ENCODE results near the gene BRD3OS.
"Not testable (repeated sequence)": the region's sequence is repeated elsewhere in the genome, so short reads cannot be mapped to it uniquely, and the experiment has no call there.

BRD3OS gene

GRCh38 chr9:134063571-134064450 is 38.5 kb downstream of the BRD3OS start:
- DNase-seq (ENCODE audit: low read depth in 2 of 2), result no peak

DNA sequence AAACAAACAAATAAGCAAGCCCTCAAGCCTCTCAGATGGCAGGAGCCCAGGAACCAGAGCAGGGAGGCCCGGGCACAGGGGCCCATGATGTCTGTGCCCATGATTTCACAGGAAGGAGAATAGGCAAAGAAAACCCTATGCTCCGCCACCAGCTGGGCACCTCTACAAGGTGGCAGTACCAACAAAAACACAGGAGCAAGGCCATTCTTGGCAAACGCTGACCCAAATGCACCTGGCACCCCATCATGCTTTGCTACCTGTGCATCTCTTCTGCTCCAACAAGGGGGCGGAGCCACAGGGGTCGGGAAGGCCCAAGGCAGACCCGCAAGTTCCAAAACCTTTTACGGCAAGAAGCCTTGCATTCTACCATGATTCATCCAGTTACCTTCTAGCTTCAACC is 39.4 kb downstream of the BRD3OS start:
- no peak for DNase-seq (ENCODE audit: low read depth in 2 of 2)

- peak; percentile 50 to 55 for DNase-seq (ENCODE audit: low read depth in 2 of 2)
These were observed 40.5 kb downstream of the BRD3OS start for GRCh38 chr9:134065612-134066419.

DNA sequence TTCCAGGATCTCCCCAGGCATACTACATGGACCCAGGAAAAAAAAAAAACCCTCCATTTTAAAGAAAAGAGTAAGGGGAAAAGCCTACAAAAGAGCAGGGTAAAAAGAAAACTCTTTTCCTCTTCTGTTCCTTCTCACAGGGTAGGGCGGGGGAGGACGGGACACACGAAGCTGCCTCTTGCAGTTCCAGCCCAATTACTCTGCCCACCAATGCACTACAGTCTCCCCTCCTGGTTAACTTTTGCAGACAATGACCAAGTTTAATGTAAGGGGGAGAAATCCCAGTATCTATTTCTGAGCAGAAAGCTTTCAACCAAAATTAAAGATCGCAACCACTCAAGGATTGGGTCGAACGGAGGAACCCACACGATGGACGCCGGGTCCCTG is 41.2 kb downstream of the BRD3OS start:
- no peak for DNase-seq (ENCODE audit: low read depth in 2 of 2)

GRCh38 chr9:134066913-134067851 is 41.9 kb downstream of the BRD3OS start:
- no peak for DNase-seq (ENCODE audit: low read depth in 2 of 2)

- peak; percentile 63 to 66 for DNase-seq (ENCODE audit: low read depth in 2 of 2)
These were observed 42.8 kb downstream of the BRD3OS start, which contains the start of gene BRD3 for GRCh38 chr9:134067904-134068743. TSS of gene BRD3 (minus strand) at chr9:134068026. CDS start at chr9:134053477, 14,549 bp downstream.

DNA sequence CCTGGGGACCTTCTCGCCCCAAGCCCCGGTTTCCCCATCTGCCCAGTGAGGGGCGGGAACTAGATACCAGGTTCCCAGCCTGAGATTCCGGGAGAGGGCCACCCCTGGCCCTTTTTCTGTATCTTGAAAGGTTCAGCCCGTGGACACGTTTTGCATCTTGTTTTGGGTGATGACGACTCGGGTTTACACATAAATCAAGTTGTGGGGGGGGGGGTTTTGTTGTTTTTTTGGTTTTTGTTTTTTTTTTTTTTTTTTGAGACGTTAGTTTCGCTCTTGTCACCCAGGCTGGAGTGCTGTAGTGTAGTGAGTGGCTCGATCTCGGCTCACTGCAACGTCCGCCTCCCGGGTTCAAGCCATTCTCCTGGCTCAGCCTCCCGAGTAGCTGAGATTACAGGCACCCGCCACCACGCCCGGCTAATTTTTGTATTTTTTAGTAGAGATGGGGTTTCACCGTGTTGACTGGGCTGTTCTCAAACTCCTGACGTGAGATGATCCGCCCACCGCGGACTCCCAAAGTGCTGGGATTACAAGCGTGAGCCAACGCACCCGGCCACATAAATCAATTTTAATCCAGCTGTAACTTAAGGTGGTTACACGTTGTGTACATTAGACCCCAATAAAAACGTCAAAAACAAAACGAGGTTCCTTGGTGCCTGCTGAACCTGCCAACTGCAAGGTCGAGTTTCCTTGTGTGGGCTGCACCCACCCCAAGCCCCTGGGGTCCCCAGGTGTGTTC is 43.6 kb downstream of the BRD3OS start:
- DNase-seq (ENCODE audit: low read depth in 2 of 2), result no peak

DNA sequence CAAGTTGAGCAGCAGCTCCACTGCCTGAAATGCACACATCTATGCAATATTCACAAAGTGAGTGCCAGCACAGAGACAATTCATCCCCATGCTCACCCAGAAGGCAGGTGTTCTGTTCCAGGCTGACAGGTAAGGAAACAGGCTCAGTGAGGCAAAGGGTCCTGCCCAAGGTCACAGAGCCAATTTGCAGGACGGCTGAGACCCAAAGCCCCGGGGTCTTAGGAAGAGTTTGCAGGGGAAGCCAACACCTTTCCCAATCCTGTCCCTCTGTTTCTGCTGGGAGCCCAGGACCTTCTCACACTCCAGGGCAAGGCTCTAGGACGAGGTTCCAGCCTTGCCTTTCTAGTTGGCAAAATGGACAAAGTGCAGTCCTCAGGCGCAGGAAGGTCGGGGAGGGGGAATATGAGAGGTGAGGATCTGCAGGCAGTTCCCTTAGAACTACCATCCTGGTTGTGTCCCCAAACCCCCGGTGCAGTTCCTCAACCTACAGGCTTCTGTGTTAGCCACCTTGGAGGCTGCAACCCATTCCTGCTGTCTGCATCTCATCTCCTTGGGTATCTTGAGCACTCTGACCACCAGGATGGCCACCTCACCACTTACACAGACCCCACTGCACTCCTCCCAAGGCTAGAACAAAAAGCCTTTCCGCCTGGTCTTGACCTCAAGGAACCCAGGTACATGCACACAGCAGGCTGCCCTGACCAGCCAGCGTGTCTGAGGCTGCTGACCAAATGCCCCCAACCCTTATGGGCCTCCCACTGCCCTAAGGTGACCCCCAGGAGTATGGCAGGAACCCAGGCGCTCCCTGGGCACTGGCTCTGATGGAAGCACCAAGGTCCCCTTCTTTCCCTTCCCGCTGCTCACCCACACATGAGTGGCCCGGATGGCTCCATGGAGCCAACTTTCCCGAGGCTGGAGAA is 44.5 kb downstream of the BRD3OS start:
- DNase-seq (ENCODE audit: low read depth in 2 of 2), result no peak

GRCh38 chr9:134071149-134071548 is 45.9 kb downstream of the BRD3OS start:
- no peak for DNase-seq (ENCODE audit: low read depth in 2 of 2)

DNA sequence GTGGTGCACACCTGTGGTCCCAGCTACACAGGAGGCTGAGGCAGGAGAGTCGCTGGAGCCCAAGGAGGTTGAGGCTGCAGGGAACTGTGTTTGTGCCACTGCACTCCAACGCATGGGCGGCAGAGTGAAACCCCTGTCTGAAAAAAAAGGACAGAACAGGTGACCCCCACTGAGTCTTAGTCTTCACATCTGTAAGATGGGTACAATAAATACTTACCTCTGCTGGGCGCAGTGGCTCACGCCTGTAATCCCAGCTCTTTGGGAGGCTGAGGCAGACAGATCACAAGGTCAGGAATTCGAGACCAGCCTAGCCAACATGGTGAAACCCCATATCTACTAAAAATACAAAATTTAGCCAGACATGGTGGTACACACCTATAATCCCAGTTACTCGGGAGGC is 47.4 kb downstream of the BRD3OS start:
- not testable (repeated sequence) for DNase-seq (ENCODE audit: low read depth in 2 of 2)

- no peak for DNase-seq (ENCODE audit: low read depth in 2 of 2)
These were observed 48.2 kb downstream of the BRD3OS start for GRCh38 chr9:134073500-134073899.

GRCh38 chr9:134075689-134076088 is 50.4 kb downstream of the BRD3OS start:
- DNase-seq (ENCODE audit: low read depth in 2 of 2), result not testable (repeated sequence)

DNA sequence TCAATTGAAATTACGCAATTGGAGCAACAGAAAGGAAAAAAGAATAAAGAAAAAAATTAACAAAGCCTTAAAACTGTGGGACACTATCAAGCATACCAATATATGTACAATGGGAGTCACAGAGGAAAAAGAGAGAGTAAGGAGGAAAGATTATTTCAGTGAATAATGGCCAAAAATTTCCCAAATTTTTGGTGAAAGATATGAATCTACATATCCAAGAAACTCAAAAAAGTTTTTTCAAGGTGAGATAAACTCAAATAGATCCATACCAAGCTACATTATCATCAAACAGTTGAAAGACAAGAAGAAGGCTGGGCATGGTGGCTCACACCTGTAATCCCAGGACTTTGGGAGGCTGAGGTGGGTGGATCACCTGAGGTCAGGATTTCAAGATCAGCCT is 51.4 kb downstream of the BRD3OS start:
- no peak for DNase-seq (ENCODE audit: low read depth in 2 of 2)
